Measurements from ENCODE around the gene GPC5.

GRCh38 chr13:91725646-91726045, 327.2 kb downstream of the GPC5 start:
- TF ChIP-seq POLR2A (IDR thresholded peaks at IDR 0.05) (no peak), CTCF (IDR thresholded peaks at IDR 0.05) (no peak)

Data from testis (tissue), 2 donors.